HG02852 (cell line): ENCODE results near the gene COL15A1.
"Not testable (repeated sequence)": the region's sequence is repeated elsewhere in the genome, so short reads cannot be mapped to it uniquely, and the experiment has no call there.

ENCODE experiments used
- ATAC-seq: cut with Tn5 transposase; IDR thresholded peaks from one replicate; pipeline ENCODE4 v1.9.1; 2021; ENCODE audit warnings: mild to moderate bottlenecking, moderate library complexity; ENCODE audit not compliant: unreplicated experiment

The COL15A1 gene

DNA sequence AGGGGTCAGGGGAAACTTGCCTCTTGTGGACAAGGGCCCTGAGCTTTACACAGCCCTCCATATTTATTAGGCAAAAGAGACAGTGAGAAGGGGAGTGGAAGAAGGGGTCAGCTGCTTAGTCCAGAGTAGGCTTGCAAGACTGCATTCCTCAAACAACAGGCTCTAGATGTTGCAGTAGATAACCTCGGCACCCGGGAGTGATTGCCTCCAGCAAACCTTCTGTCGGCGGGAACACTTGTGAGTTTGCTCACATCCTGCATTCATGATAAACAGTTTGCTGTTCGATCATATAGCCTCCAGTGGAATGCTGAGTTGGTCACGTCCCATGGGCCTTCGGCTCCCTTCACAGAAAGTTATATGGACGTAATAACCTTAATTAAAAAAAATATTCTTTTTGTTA lies 66.7 kb downstream of the COL15A1 start:
- not testable (repeated sequence) for ATAC-seq

GRCh38 chr9:99011161-99011709 lies 67.5 kb downstream of the COL15A1 start:
- ATAC-seq, result no peak

DNA sequence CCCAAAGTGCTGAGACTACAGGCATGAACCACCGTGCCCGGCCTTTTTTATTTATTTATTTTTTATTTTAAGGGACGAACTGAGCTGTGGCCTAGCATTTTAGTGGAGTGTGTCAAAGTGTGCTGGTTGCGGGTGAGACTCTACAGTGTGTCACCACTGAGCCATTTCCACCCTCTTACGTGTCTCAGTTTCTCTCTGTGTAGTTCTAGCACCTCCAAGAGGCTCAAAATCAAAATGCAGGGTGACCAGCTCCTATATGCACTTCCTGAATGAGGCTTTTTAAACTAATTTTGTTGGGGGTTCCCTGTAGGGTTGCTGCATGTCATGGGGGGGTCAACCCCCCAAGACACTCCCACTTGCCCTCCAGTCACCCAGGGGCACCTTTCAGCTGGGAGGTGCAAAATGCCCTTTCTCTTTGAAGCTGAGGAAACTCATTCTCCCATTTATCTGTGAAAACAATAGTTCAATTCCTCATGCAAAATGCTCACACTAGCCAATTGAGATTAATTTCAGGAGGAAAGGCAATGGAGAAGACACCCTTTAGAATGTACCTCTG lies 69.3 kb downstream of the COL15A1 start:
- ATAC-seq, result no peak

DNA sequence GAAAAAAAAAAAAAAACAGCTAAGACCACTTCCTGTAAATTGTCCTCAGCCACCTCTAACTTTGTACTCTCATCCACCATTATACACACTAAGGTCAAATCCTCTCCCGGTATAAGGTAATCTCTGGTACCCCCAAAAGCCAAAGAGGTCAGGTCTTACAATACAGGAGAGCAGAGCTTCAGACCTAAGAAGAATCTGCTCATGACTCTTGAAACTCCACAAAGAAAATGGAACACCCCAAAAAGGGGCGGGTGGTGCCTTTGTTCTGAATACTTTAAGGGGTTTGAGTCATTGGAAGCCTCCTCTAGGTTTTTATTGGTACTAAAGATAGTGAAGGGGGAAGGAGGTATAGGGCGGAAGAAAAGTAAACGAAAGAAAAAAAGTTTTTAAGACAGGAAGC lies 69.8 kb downstream of the COL15A1 start:
- ATAC-seq, result no peak

DNA sequence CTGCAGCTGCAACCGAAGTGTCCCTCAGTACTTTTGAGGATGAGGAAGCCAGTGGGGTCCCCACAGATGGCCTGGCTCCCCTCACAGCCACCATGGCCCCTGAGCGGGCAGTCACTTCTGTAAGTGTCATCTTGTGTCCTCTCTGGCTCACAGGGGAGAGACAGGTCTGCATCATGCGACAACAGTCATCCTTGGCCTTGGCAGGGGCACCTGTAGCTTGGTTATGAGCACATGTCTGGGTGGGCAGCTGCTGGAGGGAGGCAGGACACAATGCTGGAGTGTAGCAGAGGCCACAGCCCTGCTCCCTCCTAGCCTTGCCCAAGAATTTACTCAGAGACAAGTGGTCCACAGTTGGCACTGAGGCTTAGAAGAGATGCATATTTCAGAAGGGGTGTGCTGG lies 71.7 kb downstream of the COL15A1 start:
- ATAC-seq, result no peak

DNA sequence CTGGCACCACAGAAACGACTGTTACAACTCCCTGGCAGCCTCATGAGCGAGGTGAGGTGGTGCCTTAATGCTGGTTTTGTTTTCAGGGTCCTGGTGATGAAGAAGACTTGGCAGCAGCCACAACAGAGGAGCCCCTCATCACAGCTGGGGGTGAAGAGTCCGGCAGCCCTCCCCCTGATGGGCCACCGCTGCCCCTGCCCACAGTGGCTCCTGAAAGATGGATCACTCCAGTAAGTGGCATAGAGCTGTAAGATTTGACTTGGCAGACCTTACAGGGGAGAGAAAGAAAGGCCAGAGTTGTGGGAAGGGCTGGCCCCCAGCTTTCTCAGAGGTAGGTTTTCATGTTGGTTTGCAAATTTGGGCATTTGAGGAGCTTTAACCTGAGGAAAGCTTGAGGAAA lies 72.2 kb downstream of the COL15A1 start:
- ATAC-seq, result no peak

DNA sequence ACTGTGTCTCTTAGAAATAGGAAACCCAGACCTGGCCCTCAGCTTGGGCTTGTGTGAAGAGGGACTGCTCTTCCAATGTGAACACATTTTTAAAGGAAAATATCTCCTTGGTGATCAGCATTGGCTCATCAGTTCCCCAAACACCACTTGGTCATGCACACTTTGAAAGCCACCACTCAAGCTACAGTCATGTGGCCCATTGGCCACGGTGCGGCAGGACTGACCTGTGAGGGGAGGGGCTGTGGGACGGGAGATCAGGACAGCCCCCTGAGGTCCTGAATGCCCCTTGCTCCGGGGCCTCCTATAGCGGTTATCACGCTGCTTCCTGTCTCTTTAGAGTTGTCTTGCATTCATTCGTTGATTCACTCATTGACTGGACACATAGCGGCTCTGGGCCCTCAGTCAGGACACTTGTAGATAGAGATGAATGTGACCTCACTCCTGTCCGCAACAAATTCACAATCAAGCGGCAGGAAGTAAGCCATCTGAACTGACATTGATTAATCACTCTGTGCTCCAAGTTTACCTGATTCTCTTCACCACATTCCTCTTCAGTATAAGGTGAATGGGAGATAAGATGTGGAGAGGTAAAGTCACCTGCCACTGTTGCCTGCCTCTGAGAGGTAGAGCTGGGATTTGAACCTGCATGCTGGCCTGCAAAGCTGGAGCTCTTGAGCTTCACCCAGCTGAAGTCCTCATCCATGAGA lies 73.1 kb downstream of the COL15A1 start:
- ATAC-seq, result no peak

DNA sequence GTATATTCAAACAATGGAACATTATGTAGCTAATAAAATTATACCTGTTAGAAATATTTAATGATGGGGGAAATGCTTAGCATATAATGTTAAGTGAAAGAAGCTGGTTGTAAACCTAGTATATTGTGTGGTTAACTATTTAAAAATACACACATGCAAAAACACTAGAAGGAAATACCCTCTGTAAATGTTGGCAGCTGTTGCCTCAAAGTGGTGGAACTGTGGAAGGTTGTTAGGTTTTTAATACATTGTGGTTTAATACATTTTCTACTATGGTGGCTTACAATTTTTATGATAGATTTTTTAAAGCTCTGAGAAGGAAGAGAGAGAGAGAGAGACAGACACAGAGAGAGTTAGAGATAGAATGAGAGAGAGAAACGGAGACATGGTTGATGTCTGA lies 74.9 kb downstream of the COL15A1 start:
- ATAC-seq, result no peak

GRCh38 chr9:99019510-99020331 lies 76.0 kb downstream of the COL15A1 start:
- no peak for ATAC-seq

DNA sequence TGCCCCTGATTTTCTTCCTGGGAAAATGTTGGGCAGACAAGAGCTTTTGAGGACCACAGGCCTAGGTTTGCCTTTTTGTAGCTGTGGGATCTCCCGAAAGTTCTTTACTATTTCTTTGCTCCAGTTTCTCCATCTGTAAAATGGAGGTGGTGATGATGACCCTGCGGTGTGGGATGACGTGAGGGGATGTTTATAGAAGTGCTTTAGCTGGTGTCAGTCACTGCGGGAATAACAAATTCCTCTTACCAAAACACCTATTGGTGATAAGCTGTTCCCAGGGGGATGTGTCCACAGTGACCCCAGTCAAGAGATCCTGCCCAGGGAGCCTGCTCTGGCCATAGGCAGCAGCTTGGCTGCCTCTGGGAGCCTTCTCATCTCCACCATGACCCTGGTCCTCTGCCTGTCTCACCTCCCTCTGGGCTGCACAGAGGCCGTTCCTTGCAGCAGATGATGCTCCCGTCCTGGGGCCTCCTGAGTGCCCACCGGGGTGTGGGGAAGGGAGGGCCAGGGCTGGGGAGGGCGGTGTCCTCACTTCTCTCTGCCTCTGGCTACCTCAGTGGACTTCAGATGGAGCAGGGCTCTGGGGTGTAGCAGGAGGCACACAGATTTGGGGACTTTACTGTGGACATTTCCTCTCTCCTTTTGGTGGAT lies 77.2 kb downstream of the COL15A1 start:
- no peak for ATAC-seq

DNA sequence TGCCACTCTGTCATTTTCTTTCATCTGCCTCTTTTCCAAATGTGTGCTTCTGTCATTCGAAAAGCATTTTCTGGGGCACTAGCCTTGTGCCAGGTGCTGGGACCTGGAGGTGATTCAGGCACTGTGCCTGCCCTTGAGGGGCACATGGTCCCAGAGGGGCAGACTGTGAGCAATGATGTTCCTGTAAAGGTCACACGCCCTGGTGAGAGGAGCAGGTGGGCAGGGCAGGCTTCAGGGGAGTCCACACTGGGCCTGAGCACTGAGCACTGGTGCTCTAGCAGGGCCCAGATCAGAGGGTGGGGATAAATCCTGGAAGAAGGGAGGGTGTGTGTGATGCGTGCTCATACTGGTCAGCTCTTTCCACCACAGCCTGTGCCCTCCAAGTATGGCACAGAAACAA lies 77.8 kb downstream of the COL15A1 start:
- no peak for ATAC-seq

GRCh38 chr9:99023231-99023630 lies 79.5 kb downstream of the COL15A1 start:
- no peak for ATAC-seq

DNA sequence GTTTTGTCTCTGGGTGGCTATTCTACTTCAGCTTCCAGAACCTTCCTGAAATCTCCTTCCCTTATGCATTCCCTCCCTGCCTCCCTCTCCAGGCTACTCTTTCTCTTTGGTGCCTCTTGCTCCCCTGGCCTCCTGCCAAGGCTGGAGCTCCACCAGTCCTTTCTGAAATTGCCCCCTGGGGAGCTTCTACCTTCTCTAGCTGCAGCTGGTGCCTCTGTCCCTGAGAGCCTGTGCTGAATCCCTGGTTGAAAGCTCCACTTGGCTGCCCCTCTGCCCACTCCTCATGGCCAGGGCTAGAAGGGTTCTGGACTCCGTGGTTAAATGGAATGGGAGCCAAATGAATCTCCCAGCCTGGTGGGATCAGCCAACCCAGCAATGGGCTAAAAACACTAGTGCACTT lies 80.1 kb downstream of the COL15A1 start:
- no peak for ATAC-seq

- no peak for ATAC-seq
Observed at GRCh38 chr9:99024959-99025358, 81.3 kb downstream of the COL15A1 start.

DNA sequence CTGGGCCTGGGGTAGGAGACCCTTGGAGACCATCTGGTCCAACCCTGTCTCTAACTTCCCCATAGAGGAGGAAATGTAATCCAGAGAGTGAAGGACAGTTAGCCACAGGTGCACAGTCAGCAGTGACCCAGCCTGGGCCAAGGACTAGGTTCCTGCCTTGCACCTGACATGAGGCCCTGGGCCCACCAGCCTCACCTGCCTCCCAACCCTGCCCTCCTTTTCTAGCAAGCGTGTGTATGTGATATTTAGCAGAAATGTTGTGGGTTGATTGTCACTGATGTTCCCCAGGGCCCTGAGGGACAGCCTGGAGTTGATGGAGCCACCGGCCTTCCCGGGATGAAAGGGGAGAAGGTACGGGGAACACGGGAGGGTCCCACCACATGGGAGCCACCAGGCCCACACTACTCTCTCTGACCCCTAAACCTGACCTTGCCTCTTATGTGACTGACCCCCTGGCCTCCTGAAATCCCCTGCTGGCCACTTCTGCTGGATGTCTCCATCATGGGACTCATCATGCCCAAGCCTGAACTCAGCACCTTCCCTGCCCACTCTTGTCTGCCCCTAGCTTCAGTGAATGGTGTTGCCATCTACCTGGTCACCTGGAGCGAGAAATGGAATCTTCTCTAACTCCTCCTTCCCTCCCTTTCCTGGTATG lies 82.0 kb downstream of the COL15A1 start:
- no peak for ATAC-seq

- no peak for ATAC-seq
Observed at GRCh38 chr9:99026271-99026955, 82.7 kb downstream of the COL15A1 start.

- ATAC-seq, result no peak
Observed at GRCh38 chr9:99026956-99027298, 83.2 kb downstream of the COL15A1 start.

DNA sequence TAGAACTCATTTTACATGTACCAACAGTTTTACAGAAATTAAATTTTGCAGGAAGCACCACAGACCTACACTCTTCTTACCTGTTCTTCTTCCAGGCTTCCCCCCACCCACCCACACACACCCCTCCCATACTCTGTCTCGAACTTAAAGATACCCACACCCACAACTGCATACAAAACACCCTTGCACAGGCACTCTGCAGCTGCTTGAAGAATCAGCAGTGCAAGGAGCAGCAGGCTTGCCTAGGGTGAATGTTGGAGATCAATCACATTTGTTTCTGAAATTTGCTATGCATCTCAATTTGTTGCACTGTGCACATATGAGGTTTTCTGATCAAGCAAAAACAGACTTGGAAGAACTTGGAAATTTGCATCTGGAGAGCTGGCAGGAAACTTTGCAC lies 83.7 kb downstream of the COL15A1 start:
- ATAC-seq, result no peak

DNA sequence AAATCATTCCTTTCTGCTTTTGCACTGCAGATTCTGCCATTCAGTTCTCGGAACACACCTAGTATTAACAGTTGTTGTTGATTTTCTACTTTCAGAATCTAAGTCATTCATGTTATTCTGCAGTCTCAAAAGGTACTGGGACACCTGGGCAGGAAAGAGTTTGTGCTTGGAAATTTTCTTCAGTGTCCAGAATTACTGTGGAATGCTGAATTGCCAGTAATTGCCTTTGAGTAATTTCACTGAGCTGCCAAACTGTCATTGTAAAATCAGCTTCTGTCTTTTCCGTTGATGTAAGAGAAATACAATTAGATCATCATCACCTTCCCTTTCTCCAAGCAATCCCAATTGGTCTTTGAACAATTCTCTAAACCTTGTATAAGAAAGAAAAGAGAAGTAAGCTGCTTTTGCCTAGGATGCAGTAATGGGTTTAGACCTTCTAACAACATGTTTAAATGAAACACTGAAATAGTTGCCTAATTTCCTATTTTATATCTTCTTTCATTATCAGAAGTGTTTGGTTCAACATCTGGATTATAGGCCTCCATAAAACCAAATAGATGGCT lies 85.5 kb downstream of the COL15A1 start:
- ATAC-seq, result no peak

DNA sequence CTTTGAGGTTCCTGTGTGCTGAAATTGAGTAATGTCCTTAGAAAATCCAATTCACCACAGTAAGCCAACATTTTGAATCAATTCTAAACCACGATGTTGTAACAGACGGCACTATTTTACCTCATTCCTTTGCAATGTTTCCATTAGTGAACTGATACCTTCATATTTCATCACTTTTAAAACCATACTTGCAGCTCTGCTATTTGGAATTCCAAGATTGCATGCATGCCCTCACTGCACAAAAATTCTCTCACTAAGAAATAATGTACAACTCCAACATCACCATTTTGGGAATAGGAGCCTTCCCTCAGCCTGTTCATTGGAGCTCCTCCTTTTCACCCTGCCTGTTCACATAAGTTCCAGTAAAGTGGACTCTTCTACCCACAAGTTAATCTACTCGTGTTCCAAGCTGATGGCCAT lies 86.4 kb downstream of the COL15A1 start:
- ATAC-seq, result no peak
